Activated T-helper 2 cell treated with anti-CD3 and anti-CD28 coated beads, Interferon-gamma antibody, Interleukin-2, Interleukin-4, amounts not matched to agents 10 μg/mL and 5 μg/mL and 100 μg/mL, durations not matched to agents 14 hours and 24 hours and 36 hours (primary cell): ENCODE results near the gene BABAM2. TPM values are rescaled to one million over a fixed set of nuclear protein-coding genes. Genes with fewer than 3 reads are reported as not detected.

Experiments used
- DNase-seq: peaks from one replicate; pipeline ENCODE4 v3.0.0; 2021; ENCODE audit warnings: low spot score
- H3K27ac Mint-ChIP-seq: one replicate; pipeline ENCODE4 v1.8.0; 2021; ENCODE audit warnings: mixed read lengths
- H3K27me3 Mint-ChIP-seq: one replicate; pipeline ENCODE4 v1.8.0; 2021; ENCODE audit warnings: low read depth, mixed read lengths
- H3K36me3 Mint-ChIP-seq: one replicate; pipeline ENCODE4 v1.8.0; 2021; ENCODE audit warnings: low read depth, mixed read lengths
- H3K4me1 Mint-ChIP-seq: one replicate; pipeline ENCODE4 v1.8.0; 2021; ENCODE audit warnings: low read depth, mixed read lengths
- H3K4me3 Mint-ChIP-seq: one replicate; pipeline ENCODE4 v1.8.0; 2021; ENCODE audit warnings: low read depth, mild to moderate bottlenecking, moderate library complexity, mixed read lengths
- H3K9me3 Mint-ChIP-seq: one replicate; pipeline ENCODE4 v1.8.0; 2021; ENCODE audit warnings: mixed read lengths
- intact Hi-C: fragments of 100-400 bp; cut with micrococcal nuclease; formaldehyde crosslinking; loops from one replicate; pipeline ENCODE4 v1.15.1; 2023
- total RNA-seq: library from RNA; stranded (reverse); gene quantifications from 2 replicates; pipeline ENCODE4 v1.2.3, GENCODE V29; 2022

The BABAM2 gene
- total RNA-seq, 1 donor from 2014 or later, result 49.0 TPM

DNA sequence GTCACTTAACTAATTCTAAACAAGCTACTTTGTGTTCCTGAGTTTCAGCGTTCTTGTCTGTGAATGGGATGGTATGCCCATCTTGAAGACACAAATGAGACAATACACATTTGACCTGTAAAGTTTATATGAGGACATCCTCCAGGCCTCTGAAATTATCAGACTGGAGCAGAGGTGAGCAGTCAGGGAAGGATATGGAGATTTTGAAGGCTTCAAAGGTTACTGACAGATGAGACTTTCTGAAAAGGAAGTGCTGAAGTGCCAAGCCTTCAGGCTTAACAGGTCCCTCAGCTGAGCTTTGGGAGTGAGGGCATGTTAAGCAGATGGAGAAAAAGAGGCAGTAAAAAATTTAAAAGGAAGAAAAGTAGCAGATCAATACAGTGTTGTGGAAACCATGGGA, 391.2 kb downstream of the BABAM2 start:
- H3K9me3 Mint-ChIP-seq, result no peaks in the 10 kb centered on the region
- H3K27ac Mint-ChIP-seq, result no peak overlapping the region
- peaks cover 14% of the 10 kb centered on the region for H3K4me1 Mint-ChIP-seq

DNA sequence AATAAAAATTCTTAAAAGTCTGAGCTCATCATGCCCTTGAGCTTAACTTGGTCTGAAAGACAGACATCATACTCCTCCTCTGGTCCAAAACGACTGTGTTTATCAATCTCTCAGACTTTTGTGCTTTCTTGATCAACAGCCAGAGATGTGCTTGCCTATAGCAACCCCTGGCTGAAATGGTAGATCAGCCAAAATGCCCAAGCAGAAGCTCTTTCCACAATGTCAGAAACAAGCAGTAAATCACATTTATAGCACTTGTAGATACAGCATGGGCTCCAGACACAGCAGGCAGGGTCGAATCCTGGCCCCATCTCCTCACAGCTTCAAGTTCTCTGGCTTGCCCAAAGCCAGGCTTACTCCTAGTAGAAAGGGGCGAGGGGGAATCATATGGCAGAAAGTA, 391.7 kb downstream of the BABAM2 start:
- no peak overlapping the region for H3K27ac Mint-ChIP-seq
- peaks cover 12% of the 10 kb centered on the region for H3K4me1 Mint-ChIP-seq
- H3K36me3 Mint-ChIP-seq, result peaks cover 9% of the 10 kb centered on the region
- intact Hi-C loops, result no loop called here
- no peak for DNase-seq
- no peak overlapping the region for H3K4me3 Mint-ChIP-seq
- H3K9me3 Mint-ChIP-seq, result no peaks in the 10 kb centered on the region
- H3K27me3 Mint-ChIP-seq, result no peaks in the 10 kb centered on the region

More for the DNA sequence above, 391.2 kb downstream of the BABAM2 start:
- intact Hi-C loops, result no loop called here
- Mint-ChIP-seq H3K36me3 (peaks cover 9% of the 10 kb centered on the region), H3K27me3 (no peaks in the 10 kb centered on the region), H3K4me3 (no peak overlapping the region)
- DNase-seq, result no peak

DNA sequence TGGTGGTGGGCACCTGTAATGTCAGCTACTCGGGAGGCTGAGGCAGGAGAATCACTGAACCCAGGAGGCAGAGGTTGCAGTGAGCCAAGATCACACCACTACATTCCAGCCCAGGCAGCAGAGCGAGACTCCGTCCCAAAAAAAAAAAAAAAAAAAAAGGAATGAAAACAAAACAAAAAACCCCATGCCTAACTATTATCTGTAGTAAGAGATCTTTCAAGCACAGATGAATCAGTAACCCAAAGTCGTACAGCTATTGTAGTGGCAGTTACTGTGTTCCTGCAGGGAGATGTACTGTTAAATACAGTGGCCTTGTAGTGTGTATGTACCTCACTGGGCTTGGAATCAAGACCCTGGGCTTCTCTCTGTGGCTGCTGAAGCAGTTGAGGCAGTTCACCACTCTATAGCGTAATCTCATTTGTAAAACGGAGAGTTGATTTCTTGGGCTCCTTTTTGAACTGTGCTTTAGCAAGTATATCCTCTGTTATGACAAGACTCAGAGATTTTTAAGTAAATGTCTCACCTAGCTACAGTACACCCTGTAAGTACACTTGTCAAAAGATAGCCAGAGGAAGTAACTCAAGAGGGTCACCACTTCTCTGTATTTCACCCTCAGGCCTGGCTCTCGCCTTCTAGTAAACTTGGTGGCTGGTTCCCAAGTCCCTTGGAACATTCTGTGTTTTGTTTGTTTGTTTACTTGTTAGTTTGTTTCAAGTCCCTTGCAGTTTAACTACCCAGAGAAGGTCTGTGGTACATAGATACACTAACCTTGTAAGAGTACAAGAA, 392.5 kb downstream of the BABAM2 start:
- Mint-ChIP-seq H3K27ac (no peak overlapping the region), H3K36me3 (peaks cover 9% of the 10 kb centered on the region), H3K4me3 (no peak overlapping the region), H3K27me3 (no peaks in the 10 kb centered on the region), H3K9me3 (no peaks in the 10 kb centered on the region), H3K4me1 (peaks cover 10% of the 10 kb centered on the region)
- intact Hi-C loops, result no loop called here
- no peak for DNase-seq

DNA sequence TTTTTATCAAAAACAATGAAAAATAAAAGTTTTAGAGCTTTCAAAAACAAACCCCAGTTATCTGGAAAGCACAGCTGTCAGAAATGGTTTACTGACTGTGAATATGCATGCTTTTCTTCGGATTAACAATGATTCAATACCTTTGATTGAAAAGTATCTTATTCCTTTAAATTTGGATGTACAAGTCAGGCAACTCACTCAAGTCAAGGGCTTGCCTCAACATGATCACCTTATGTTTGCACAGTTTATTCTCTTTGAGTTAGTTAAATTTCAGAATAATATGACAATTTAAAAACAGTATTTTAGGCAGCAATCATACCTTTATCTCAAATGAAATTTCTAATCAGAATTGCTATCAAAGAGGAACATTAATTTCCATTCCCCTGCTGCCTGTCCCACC, 393.3 kb downstream of the BABAM2 start:
- no peak for DNase-seq
- Mint-ChIP-seq H3K36me3 (peaks cover 9% of the 10 kb centered on the region), H3K4me3 (no peak overlapping the region), H3K4me1 (peaks cover 10% of the 10 kb centered on the region), H3K9me3 (no peaks in the 10 kb centered on the region), H3K27ac (no peak overlapping the region), H3K27me3 (no peaks in the 10 kb centered on the region)
- intact Hi-C loops, result no loop called here

DNA sequence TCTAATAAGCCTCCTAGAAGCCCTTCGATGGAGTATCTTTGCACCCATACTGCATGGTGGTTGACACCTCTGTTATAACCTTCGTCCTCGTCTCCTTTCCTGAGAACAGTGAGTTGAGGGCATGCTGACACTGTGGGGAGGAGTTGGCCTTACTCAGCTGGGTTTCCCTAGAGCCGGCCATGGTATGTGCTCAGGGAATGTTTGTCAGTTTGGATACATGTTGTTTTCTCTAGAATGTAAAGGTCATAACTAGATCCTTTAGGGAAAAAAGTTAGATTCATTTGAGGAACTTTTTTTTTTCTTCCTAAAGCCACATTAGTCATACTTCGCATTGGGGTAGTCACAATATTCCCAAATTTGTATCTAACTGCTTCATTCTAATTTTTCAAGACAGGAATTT, 396.1 kb downstream of the BABAM2 start:
- Mint-ChIP-seq H3K36me3 (peaks cover 3% of the 10 kb centered on the region), H3K27ac (no peak overlapping the region), H3K4me3 (no peak overlapping the region), H3K27me3 (no peaks in the 10 kb centered on the region), H3K9me3 (no peaks in the 10 kb centered on the region), H3K4me1 (peaks cover 11% of the 10 kb centered on the region)
- intact Hi-C loops, result no loop called here
- no peak for DNase-seq

DNA sequence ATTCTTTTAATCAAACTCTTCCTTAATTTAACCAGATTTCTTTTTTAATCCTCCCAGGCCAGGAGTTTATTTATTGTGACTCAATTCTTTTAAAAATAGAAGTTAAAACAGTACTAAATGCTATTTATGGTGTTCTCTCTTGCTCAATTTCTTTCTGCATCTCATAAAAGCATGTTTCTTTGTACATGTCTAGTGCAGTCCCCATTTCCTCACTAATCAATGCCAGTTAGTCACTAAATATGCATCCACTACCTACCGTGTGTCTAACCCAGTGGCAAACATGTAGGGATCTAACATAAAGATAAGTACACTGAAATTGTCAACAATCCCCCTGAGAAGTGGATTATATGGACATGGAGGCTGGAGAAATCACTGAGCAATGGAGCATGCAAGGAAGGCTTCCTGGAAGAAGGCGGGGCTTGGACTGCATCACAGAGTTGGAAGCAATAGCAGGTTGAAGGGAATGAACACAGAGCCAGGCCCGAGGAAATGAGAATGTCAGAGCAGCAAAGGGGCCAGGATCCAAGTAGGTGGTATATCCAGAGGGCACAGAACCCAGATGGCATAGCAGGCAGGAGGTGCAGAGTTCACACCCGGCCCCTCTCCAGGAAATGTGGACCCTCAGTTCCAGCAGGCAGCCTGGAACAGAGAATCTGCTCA, 396.9 kb downstream of the BABAM2 start:
- no peak overlapping the region for H3K27ac Mint-ChIP-seq
- no peaks in the 10 kb centered on the region for H3K36me3 Mint-ChIP-seq
- H3K27me3 Mint-ChIP-seq, result no peaks in the 10 kb centered on the region
- no peak for DNase-seq
- H3K4me3 Mint-ChIP-seq, result no peak overlapping the region
- peaks cover 10% of the 10 kb centered on the region for H3K4me1 Mint-ChIP-seq
- intact Hi-C loops, result no loop called here
- H3K9me3 Mint-ChIP-seq, result no peaks in the 10 kb centered on the region

DNA sequence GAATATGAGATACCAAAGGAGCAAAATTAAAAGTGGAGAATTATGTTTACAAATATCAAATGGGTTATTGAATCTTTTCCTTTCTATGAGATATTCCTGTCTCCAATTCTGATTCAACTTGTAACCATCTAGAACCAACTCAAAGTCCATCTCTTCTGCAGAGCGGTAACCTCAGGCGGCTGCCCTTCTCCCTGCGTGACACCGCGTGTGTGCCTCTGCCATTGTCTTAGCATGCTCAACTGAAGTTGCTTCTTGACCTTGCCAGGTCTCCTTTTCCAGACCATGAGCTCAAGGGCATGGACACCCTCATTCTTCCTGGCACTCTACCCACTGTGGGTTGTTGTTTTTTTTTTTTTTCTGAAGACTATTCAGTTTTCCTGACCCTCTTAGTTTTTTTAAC, 398.1 kb downstream of the BABAM2 start:
- Mint-ChIP-seq H3K9me3 (no peaks in the 10 kb centered on the region), H3K27ac (no peak overlapping the region), H3K27me3 (no peaks in the 10 kb centered on the region), H3K4me3 (no peak overlapping the region), H3K36me3 (no peaks in the 10 kb centered on the region), H3K4me1 (peaks cover 12% of the 10 kb centered on the region)
- intact Hi-C loops, result no loop called here
- no peak for DNase-seq

DNA sequence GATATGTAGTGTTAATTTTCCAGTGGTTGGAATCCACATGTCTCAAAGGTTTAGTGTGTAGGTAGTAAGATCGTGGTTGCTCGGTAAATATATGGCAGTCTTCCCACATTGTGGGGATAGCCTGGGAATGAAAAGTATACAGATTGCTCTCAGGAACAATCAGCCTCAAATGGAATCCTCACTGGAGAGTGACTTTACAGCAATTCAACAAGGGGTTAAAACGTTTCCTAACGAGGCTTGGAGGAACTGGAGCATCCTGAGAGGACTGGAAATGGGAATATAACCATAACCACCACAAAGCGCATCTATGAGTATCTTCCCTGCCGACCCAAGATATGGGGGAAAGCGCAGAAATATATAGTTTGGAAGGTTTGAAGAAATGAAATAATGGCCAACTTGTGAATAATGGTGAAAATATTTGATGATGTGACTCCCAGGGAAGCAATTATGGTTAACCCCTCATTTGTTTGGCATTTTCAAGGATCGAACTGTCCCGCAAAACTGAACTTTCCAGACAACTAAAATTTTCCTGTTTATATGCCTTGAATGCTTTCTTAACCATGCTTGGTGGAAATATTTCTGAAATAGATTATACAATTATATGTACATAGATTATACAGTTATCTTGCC, 401.4 kb downstream of the BABAM2 start:
- H3K27ac Mint-ChIP-seq, result no peak overlapping the region
- no peaks in the 10 kb centered on the region for H3K9me3 Mint-ChIP-seq
- H3K36me3 Mint-ChIP-seq, result no peaks in the 10 kb centered on the region
- no peak for DNase-seq
- H3K4me1 Mint-ChIP-seq, result peaks cover 12% of the 10 kb centered on the region
- intact Hi-C loops, result loop anchor here (1.0 kb wide), 1 partner anchor 35 kb away; no protein-coding TSS in a partner anchor
- H3K4me3 Mint-ChIP-seq, result no peak overlapping the region
- no peaks in the 10 kb centered on the region for H3K27me3 Mint-ChIP-seq

DNA sequence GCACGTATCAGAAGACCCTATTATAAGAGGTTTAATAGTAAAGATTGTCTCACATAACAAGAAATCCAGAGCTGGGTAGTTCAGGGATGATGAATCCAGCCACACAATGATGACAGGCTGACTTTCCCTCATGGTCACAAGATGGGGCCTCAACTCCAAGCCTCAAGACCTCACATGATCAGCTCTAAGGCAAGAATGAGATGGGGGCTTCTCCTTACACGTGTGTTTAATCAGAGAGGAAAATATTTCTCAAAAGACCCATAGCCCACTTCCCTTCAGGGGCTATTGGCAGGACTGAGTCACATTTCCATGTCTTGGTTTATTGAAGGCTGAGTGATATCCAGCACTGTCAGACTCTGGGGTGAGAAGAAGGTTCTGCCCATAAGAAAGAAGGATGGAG, 402.0 kb downstream of the BABAM2 start:
- Mint-ChIP-seq H3K27ac (no peak overlapping the region), H3K9me3 (no peaks in the 10 kb centered on the region), H3K36me3 (no peaks in the 10 kb centered on the region), H3K4me1 (peaks cover 12% of the 10 kb centered on the region), H3K4me3 (no peak overlapping the region), H3K27me3 (no peaks in the 10 kb centered on the region)
- intact Hi-C loops, result loop anchor here (1.0 kb wide), 1 partner anchor 35 kb away; no protein-coding TSS in a partner anchor
- no peak for DNase-seq

DNA sequence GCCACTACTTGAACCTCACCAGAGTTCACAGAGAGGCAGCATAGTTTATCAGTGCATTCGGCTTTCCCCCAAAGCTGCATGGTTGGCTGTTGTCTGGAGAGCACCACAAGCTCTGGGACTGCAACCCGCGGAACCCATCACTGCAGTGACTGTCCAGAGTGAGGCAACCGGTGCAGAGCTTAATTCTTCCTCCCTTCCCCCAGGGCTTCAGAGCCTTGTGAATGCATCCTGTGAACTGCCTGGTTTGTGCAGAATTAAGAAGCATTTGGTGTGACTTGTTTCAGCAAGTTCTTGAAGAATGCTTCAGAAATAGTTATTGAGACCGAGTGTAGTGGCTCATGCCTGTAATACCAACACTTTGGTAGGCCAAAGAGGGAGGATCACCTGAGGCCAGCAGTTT, 402.9 kb downstream of the BABAM2 start:
- Mint-ChIP-seq H3K27ac (no peak overlapping the region), H3K4me1 (peaks cover 18% of the 10 kb centered on the region), H3K9me3 (no peaks in the 10 kb centered on the region), H3K27me3 (no peaks in the 10 kb centered on the region), H3K4me3 (no peak overlapping the region), H3K36me3 (no peaks in the 10 kb centered on the region)
- no peak for DNase-seq
- intact Hi-C loops, result no loop called here

DNA sequence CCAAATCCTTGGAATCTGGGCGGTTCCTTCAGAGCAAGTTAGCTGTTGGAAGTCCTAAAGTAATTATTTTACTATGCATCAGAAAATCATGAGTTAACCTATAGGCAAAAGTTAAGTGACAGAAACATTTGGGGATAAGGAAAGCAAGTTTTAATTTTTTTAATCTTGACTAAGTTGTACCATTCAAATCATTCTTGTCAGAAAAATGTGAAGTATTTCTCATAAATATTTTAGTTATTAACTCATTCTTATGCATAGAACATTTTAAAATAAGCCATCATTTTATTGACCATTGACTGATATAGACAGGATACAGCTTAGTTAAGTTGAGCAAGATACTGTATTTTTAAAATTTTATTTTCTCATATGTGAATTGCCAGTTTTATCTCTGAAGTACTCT, 403.9 kb downstream of the BABAM2 start:
- no peaks in the 10 kb centered on the region for H3K27me3 Mint-ChIP-seq
- no peak overlapping the region for H3K27ac Mint-ChIP-seq
- intact Hi-C loops, result no loop called here
- peaks cover 7% of the 10 kb centered on the region for H3K36me3 Mint-ChIP-seq
- no peak for DNase-seq
- no peak overlapping the region for H3K4me3 Mint-ChIP-seq
- H3K4me1 Mint-ChIP-seq, result peaks cover 18% of the 10 kb centered on the region
- H3K9me3 Mint-ChIP-seq, result no peaks in the 10 kb centered on the region

DNA sequence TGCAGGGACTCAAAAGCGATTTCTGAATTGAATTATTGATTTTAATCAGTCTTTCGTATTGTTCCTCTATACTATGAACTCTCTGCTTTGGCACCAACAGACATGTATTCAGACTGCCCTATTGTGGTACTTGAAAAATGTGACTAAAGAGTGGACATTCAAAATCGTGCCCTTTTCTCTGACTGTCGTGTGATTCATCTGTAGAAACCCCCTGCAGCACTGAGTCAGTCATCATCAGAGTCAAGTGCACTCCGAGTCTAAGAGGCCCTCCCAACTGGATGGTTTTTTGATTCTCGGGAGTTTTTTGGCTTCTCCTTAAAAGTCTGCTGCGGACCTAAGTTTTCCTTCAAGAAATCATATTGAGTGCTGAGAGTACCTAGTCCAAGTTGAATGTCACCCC, 405.7 kb downstream of the BABAM2 start:
- no peaks in the 10 kb centered on the region for H3K27me3 Mint-ChIP-seq
- no peak overlapping the region for H3K4me3 Mint-ChIP-seq
- intact Hi-C loops, result no loop called here
- H3K27ac Mint-ChIP-seq, result no peak overlapping the region
- peaks cover 12% of the 10 kb centered on the region for H3K36me3 Mint-ChIP-seq
- DNase-seq, result no peak
- H3K4me1 Mint-ChIP-seq, result peaks cover 22% of the 10 kb centered on the region
- no peaks in the 10 kb centered on the region for H3K9me3 Mint-ChIP-seq

DNA sequence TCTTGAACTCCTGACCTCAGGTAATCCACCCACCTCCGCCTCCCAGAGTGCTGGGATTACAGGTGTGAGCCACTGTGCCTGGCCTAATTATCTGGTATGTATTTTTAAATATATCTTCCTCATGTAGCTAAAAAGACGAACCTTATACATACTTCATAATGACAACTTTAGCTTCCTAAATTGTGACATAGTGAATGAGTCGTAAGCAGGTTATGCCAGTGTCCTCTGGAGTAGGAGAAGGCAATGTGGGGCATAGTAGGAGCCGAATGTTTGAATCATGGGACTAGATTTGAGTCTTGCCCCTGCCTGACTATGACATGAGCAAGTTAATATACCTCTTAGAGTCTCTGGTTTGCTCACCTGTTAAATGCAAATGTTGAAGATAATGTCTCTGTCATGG, 406.4 kb downstream of the BABAM2 start:
- no peak overlapping the region for H3K4me3 Mint-ChIP-seq
- peaks cover 21% of the 10 kb centered on the region for H3K4me1 Mint-ChIP-seq
- intact Hi-C loops, result no loop called here
- no peak for DNase-seq
- no peak overlapping the region for H3K27ac Mint-ChIP-seq
- no peaks in the 10 kb centered on the region for H3K27me3 Mint-ChIP-seq
- no peaks in the 10 kb centered on the region for H3K9me3 Mint-ChIP-seq
- peaks cover 18% of the 10 kb centered on the region for H3K36me3 Mint-ChIP-seq
